Measurements from ENCODE around the gene PNLIPRP3.

Gene PNLIPRP3

DNA sequence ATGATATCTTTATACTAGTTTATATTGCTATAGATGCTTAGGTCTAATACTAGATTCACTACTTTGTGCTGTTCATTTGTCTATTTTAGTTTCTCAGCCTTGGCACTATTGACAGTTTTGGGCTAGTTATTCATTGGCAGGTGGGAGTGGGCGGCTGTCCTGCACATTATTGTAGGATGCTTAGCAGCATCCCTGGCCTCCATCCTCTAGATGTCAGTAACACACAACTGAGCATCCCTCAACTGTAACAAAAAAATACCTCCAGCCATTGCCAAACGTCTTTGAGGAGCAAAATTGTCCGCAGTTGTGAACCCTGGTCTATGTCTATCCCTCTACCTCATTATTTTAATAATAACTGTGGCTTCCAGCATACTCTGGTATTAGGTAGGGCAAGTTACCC, 83.7 kb downstream of the PNLIPRP3 start:
- no peak for DNase-seq

DNA sequence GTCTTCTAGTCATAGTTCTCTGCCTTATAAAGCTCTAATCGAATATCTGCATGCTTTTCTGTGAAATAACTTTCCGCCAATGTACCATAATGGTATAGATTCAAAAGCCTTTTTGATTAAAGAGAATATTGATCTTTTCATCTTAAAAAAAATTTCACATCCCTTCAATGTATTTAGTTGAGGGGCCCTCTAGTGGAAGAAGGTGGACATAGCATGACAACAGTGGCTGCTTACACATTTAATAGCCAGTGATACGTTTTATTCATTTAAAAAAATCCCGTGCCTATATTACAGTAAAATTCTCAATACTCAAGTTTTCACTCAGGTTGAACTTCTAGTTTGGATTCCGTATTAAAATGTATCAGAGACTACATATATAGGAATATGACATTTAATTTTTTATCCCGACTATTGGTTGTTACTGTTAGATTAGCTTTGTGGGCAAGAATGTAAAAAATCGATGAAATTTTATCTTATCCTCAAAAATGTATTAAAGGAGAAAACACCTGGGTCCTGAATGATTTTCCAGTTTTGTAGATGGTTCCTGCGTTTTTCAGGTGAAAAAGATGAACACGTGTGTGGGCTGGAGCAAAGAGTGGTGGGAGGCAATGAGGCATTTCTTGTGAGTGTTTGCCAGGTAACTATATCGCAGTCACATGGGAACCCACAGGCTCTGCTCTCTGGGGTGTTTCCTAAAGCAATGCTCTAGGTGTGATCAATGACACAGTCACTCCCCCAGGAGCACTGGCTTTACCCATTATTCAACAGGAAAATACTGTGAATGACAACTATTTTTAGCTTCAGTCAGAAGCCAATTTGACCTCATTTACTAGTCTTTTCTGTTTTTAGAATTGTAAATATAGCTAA, 94.0 kb downstream of the PNLIPRP3 start:
- DNase-seq: peak; percentile 35

DNA sequence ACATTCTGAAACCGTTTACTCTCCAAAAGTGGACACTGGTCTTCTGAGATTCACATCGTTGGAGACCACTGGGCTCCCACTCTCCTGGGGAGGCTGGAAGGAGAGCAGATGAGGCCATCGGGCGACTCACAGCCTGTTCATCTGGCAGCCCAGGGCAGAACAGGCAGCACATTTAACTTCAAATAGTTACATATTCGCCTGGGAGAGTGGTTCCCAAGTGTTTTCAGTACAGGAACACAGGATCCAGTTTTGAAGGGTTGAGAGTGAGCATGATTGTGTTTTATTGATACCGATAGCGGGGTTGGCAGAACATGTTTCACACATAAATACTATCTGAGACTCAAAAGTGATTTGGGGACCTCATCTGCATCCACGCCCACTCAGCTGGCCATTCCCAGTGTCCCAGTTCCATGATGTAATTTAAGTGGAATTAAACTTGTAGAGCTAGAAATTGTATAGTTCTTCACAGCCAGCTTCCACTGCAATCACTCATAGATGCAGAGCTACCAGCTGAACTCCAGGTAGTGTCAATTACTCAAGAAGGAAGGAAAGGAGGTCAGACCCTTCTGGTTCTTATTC, 95.2 kb downstream of the PNLIPRP3 start:
- DNase-seq: no peak

DNA sequence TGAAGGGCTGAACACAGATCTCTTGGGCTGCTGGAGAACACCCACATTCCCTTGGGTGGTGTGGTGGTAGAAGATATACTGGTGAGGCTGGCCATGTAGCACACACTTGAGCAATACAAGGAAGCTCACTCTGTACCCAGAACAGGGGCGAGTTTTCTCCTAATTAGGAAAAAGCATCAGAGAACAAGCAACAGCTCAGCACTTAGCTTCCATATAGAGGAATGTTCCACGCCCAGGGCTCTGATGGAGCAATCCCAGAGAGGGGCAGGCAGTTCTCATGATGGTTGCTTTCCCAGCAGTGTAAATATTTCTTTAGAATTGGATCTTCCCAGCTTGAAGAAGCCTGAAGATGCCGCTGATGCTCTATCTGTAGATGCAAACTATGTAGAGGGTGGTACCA, 97.1 kb downstream of the PNLIPRP3 start:
- DNase-seq: no peak

GRCh38 chr10:116526219-116526618, 98.6 kb downstream of the PNLIPRP3 start:
- no peak for DNase-seq

All from fibroblast of skin of abdomen (primary cell).